ENCODE results near the gene CD46. TPM values are rescaled to one million over a fixed set of nuclear protein-coding genes. Genes with fewer than 3 reads are reported as not detected.

CD46 gene
- total RNA-seq, 1 experiment from 2014 or later: 100 TPM

GRCh38 chr1:207754974-207755700 is 3.3 kb downstream of the CD46 start:
- H2AFZ ChIP-seq (ENCODE audit: low read depth, low read length, poor library complexity, severe bottlenecking): no peak overlapping the region
- H3K4me1 ChIP-seq (ENCODE audit: control insufficient read depth in 1 of 2, insufficient read depth in 2 of 2, low read length in 2 of 2): peaks cover 9 to 20% of the 10 kb centered on the region in 2 experiments
- RAD21 ChIA-PET (ENCODE audit: low non-redundant PET in 1 of 2, low total read pairs in 2 of 2, uncharacterized antibody in 2 of 2, unreplicated experiment in 2 of 2): no interaction called here
- no peaks in the 10 kb centered on the region for H3K9me3 ChIP-seq (ENCODE audit: control insufficient read depth in 1 of 2, insufficient read depth in 1 of 2, low read depth in 1 of 2, low read length in 2 of 2)
- H3K27ac ChIP-seq (ENCODE audit: low read depth, low read length): no peak overlapping the region
- no peak for DNase-seq (ENCODE audit: low read depth, low spot score)
- CTCF ChIA-PET: no interaction called here
- no peaks in the 10 kb centered on the region for H3K9me2 ChIP-seq (ENCODE audit: insufficient read depth)
- H3K27me3 ChIP-seq (ENCODE audit: insufficient read depth, low read length): no peaks in the 10 kb centered on the region
- H3K4me3 ChIP-seq (replicated peaks in 1 of 2; ENCODE audit: low read depth in 1 of 2, low read length in 2 of 2): no peak overlapping the region
- POLR2A ChIA-PET: interaction anchor here (0.9 kb wide), 1 partner anchor 9 kb away, joined by 3 read pairs; no protein-coding TSS in a partner anchor
- no TSS peak for BruUV-seq (replicated peaks)
- H4K20me1 ChIP-seq (ENCODE audit: insufficient read depth): no peaks in the 10 kb centered on the region
- H3K36me3 ChIP-seq (ENCODE audit: control insufficient read depth in 1 of 2, insufficient read depth in 2 of 2, low read length in 2 of 2): peaks cover 11% of the 10 kb centered on the region in 2 experiments; a peak in 2 of 4 replicates
- ATAC-seq: no peak
- H3K9ac ChIP-seq (ENCODE audit: low read length): no peak overlapping the region
- intact Hi-C loops (cut with micrococcal nuclease): no loop called here
- TF ChIP-seq EGR1 (IDR thresholded peaks at IDR 0.05; ENCODE audit: low read depth): no peak
- TF ChIP-seq ELF1 (IDR thresholded peaks at IDR 0.05; ENCODE audit: borderline replicate concordance, low read depth): no peak
- TF ChIP-seq POLR2A (IDR thresholded peaks at IDR 0.05; ENCODE audit: borderline replicate concordance, extremely low read depth, insufficient read depth, insufficient read length): no peak
- no peak for TF ChIP-seq ATF3 (IDR thresholded peaks at IDR 0.05)
- no peak for TF ChIP-seq POLR2AphosphoS5 (IDR thresholded peaks at IDR 0.05; ENCODE audit: low read depth, low read length)
- no peak for TF ChIP-seq EZH2phosphoT487 (IDR thresholded peaks at IDR 0.05; ENCODE audit: borderline replicate concordance)
- TF ChIP-seq SRF (IDR thresholded peaks at IDR 0.05; ENCODE audit: low read depth): no peak
- no peak for TF ChIP-seq MAX (IDR thresholded peaks at IDR 0.05)
- no peak for TF ChIP-seq EZH2 (IDR thresholded peaks at IDR 0.05)
- H3K79me2 ChIP-seq (ENCODE audit: insufficient read depth, low read length): peaks cover 83% of the 10 kb centered on the region
- H3K4me2 ChIP-seq (ENCODE audit: low read length): no peak overlapping the region

Data from HCT116 (cell line).